ENCODE data around the gene PURB.
"Not testable (repeated sequence)": the region's sequence is repeated elsewhere in the genome, so short reads cannot be mapped to it uniquely, and the experiment has no call there.

PURB gene

GRCh38 chr7:44880317-44881018 lies 4.9 kb downstream of the PURB start:
- no peak overlapping the region for H3K27ac ChIP-seq
- ChIA-PET CTCF (no interaction called here), POLR2A (ENCODE audit: low non-redundant PET) (no interaction called here)
- no peak for TF ChIP-seq CTCF (conservative IDR thresholded peaks at IDR 0.05; ENCODE audit: low read depth)
- no peak for DNase-seq (ENCODE audit: low spot score)

- ChIA-PET CTCF (interaction anchor here (0.7 kb wide), 3 partner anchors 109 to 793 kb away, joined by 4 to 5 read pairs (median 4); no protein-coding TSS in a partner anchor), POLR2A (ENCODE audit: low non-redundant PET) (no interaction called here)
- no peak for DNase-seq (ENCODE audit: low spot score)
- no peak for TF ChIP-seq CTCF (conservative IDR thresholded peaks at IDR 0.05; ENCODE audit: low read depth)
- no peak overlapping the region for H3K27ac ChIP-seq
Observed at GRCh38 chr7:44876393-44876792, 8.9 kb downstream of the PURB start.

GRCh38 chr7:44875241-44875640 lies 10.1 kb downstream of the PURB start:
- H3K27ac ChIP-seq: no peak overlapping the region
- ChIA-PET POLR2A (ENCODE audit: low non-redundant PET) (no interaction called here), CTCF (interaction anchor here (0.6 to 1.0 kb wide), 3 partner anchors 9 to 159 kb away, joined by 3 to 4 read pairs (median 3); no protein-coding TSS in a partner anchor)
- no peak for TF ChIP-seq CTCF (conservative IDR thresholded peaks at IDR 0.05; ENCODE audit: low read depth)
- no peak for DNase-seq (ENCODE audit: low spot score)

GRCh38 chr7:44872787-44873186 lies 12.5 kb downstream of the PURB start:
- no peak for DNase-seq (ENCODE audit: low spot score)
- no peak for TF ChIP-seq CTCF (conservative IDR thresholded peaks at IDR 0.05; ENCODE audit: low read depth)
- CTCF ChIA-PET: interaction anchor here (0.6 to 0.9 kb wide), 3 partner anchors 151 to 350 kb away, joined by 3 to 4 read pairs (median 3); no protein-coding TSS in a partner anchor
- H3K27ac ChIP-seq: no peak overlapping the region
- POLR2A ChIA-PET (ENCODE audit: low non-redundant PET): no interaction called here

- DNase-seq (ENCODE audit: low spot score); H3K27ac ChIP-seq; POLR2A ChIA-PET (ENCODE audit: low non-redundant PET): not testable (repeated sequence)
- CTCF ChIA-PET: interaction anchor here (0.6 to 0.7 kb wide), 2 partner anchors 152 to 349 kb away, joined by 3 read pairs; no protein-coding TSS in a partner anchor
Observed at GRCh38 chr7:44871918-44872317, 13.4 kb downstream of the PURB start.

- POLR2A ChIA-PET (ENCODE audit: low non-redundant PET); DNase-seq (ENCODE audit: low spot score); CTCF ChIA-PET; H3K27ac ChIP-seq: not testable (repeated sequence)
Observed at GRCh38 chr7:44870780-44871179, 14.6 kb downstream of the PURB start.

- H3K27ac ChIP-seq; POLR2A ChIA-PET (ENCODE audit: low non-redundant PET); DNase-seq (ENCODE audit: low spot score); CTCF ChIA-PET: not testable (repeated sequence)
Observed at GRCh38 chr7:44870336-44870735, 15.0 kb downstream of the PURB start.
